DOHH2 (cell line): Measurements from ENCODE around the gene MTHFD2L.

Experiments
- EZH2phosphoT487 ChIP-seq: fragments of 200-600 bp; sonication (generic); IDR thresholded peaks from 2 replicates; pipeline ENCODE4 v1.6.1; 2017; ENCODE audit warnings: borderline replicate concordance, mild to moderate bottlenecking, antibody characterized with exemption, low read length, moderate library complexity, mixed read lengths
- TF ChIP-seq, protein P1 (sequence below): fragments of 200-600 bp; sonication (generic); IDR thresholded peaks from one replicate; pipeline ENCODE4 v1.5.1; 2014; ENCODE audit warnings: antibody characterized with exemption, mild to moderate bottlenecking, low read depth, low read length; ENCODE audit not compliant: poor library complexity, severe bottlenecking

DNA sequence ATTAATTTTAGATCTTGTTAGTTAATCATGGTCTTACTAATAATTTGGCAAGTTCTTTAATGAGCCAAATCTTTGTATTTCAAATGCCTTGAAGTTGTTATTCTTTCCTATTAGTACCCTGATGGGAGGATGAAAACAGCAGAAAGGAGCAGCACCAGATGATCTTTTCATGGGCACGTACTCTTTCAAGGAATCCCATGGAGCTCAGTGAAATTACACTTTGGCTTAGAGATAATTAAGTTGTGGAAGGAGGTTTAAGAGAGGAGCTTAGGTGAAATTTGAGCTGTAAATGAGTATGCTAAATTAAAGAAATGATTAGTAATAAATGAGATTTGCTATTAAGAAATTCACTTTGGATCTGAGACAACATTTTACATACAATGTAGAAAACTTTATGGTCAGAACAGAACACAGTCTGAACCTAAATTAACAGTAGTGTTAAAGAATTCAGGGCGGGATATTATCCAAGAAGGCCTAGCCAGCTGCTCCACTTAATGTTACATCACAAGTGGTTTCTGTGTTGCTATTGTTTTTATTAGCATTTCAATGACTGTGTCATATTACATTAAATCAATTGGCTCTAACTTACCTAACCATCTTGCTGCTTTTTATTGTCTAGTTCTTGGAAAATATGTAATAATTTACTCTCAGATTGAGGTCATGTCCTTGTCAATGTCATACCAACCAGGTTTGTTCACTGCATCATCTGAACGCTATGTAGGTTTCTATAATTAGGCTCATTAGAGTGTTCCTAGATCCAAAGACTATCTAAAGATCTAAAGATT is 3.9 kb downstream of the MTHFD2L start:
- TF ChIP-seq, protein P1, sequence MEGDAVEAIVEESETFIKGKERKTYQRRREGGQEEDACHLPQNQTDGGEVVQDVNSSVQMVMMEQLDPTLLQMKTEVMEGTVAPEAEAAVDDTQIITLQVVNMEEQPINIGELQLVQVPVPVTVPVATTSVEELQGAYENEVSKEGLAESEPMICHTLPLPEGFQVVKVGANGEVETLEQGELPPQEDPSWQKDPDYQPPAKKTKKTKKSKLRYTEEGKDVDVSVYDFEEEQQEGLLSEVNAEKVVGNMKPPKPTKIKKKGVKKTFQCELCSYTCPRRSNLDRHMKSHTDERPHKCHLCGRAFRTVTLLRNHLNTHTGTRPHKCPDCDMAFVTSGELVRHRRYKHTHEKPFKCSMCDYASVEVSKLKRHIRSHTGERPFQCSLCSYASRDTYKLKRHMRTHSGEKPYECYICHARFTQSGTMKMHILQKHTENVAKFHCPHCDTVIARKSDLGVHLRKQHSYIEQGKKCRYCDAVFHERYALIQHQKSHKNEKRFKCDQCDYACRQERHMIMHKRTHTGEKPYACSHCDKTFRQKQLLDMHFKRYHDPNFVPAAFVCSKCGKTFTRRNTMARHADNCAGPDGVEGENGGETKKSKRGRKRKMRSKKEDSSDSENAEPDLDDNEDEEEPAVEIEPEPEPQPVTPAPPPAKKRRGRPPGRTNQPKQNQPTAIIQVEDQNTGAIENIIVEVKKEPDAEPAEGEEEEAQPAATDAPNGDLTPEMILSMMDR = no peak
- no peak for TF ChIP-seq EZH2phosphoT487
